ENCODE results near the gene CHD6.

DNA sequence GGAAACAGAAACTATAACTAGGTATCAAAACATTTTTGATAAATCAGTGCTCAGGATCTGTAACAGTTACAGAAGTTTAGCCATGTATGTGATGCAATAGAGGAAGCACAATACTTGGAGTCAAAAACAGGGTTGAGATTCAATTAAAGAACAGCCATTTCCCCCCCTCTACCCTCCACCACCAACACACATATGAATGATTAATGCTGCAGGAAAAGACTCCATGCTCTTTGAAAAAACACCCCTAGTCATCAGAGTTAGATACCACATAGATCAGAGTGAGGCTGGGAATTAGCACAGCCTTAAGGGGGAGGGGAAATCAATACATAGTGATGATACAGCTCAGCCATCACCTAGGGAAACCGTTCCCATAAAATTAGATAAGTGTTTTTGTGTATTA, 142.7 kb downstream of the CHD6 start:
- TF ChIP-seq, protein P1, sequence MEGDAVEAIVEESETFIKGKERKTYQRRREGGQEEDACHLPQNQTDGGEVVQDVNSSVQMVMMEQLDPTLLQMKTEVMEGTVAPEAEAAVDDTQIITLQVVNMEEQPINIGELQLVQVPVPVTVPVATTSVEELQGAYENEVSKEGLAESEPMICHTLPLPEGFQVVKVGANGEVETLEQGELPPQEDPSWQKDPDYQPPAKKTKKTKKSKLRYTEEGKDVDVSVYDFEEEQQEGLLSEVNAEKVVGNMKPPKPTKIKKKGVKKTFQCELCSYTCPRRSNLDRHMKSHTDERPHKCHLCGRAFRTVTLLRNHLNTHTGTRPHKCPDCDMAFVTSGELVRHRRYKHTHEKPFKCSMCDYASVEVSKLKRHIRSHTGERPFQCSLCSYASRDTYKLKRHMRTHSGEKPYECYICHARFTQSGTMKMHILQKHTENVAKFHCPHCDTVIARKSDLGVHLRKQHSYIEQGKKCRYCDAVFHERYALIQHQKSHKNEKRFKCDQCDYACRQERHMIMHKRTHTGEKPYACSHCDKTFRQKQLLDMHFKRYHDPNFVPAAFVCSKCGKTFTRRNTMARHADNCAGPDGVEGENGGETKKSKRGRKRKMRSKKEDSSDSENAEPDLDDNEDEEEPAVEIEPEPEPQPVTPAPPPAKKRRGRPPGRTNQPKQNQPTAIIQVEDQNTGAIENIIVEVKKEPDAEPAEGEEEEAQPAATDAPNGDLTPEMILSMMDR (tag by site-specific recombination; IDR thresholded peaks at IDR 0.05): no peak
- no peak for TF ChIP-seq ZNF24 (tag by site-specific recombination; IDR thresholded peaks at IDR 0.05)
- no peak for TF ChIP-seq ZFP69B (tag by site-specific recombination; IDR thresholded peaks at IDR 0.05)
- TF ChIP-seq, protein P2, sequence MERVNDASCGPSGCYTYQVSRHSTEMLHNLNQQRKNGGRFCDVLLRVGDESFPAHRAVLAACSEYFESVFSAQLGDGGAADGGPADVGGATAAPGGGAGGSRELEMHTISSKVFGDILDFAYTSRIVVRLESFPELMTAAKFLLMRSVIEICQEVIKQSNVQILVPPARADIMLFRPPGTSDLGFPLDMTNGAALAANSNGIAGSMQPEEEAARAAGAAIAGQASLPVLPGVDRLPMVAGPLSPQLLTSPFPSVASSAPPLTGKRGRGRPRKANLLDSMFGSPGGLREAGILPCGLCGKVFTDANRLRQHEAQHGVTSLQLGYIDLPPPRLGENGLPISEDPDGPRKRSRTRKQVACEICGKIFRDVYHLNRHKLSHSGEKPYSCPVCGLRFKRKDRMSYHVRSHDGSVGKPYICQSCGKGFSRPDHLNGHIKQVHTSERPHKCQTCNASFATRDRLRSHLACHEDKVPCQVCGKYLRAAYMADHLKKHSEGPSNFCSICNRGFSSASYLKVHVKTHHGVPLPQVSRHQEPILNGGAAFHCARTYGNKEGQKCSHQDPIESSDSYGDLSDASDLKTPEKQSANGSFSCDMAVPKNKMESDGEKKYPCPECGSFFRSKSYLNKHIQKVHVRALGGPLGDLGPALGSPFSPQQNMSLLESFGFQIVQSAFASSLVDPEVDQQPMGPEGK (tag by site-specific recombination; IDR thresholded peaks at IDR 0.05): no peak
